Measurements from ENCODE around the gene GPR183. TPM values are rescaled to one million over a fixed set of nuclear protein-coding genes. Genes with fewer than 3 reads are reported as not detected.

The GPR183 gene
- total RNA-seq, 2 donors from 2014 or later: 19.6 to 24.5 TPM

DNA sequence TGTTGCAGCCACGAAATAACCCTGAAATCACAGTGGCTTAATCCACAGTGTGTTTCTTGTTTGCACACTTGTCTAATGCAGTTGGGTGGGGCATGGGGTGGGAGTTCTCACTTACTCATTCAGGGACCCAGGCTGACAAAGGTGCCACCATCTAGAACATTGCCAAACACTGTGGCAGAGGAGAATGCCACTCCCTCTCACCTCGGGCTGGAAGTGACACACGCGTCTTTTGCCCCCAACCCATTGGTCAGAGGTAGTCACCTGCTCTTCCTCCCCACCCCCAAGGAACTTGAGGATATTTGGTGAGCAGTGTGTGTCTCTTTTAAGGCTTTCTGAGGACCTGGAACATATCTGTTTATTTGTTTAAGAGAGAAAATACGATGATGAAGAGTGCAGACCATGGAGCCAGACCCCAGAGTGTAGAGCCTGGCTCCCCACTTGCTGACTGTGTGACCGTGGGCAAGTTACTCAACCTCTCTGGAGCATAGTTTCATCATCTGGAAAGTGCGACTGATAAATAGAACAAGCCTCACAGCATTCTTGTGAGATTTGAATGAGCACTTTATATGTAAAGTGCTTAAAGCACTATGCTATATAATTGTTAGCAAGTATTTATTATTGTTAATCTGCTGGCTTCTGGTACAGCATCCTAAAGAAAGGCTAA lies 17.4 kb downstream of the GPR183 start:
- no peak for ATAC-seq (ENCODE audit: insufficient number of reproducible peaks, low FRiP score, low read depth)
- Histone ChIP-seq H3K27me3 (replicated peaks; ENCODE audit: insufficient read depth) (no peaks in the 10 kb centered on the region), H3K36me3 (no peaks in the 10 kb centered on the region), H3K27ac (no peak overlapping the region), H3K4me1 (ENCODE audit: control insufficient read depth in 1 of 2, low read depth in 2 of 2) (peaks cover 10 to 31% of the 10 kb centered on the region in 2 donors), H3K4me3 (no peak overlapping the region), H3K9me3 (no peaks in the 10 kb centered on the region)
- DNase-seq (ENCODE audit: low spot score): no peak
- TF ChIP-seq, protein P1, sequence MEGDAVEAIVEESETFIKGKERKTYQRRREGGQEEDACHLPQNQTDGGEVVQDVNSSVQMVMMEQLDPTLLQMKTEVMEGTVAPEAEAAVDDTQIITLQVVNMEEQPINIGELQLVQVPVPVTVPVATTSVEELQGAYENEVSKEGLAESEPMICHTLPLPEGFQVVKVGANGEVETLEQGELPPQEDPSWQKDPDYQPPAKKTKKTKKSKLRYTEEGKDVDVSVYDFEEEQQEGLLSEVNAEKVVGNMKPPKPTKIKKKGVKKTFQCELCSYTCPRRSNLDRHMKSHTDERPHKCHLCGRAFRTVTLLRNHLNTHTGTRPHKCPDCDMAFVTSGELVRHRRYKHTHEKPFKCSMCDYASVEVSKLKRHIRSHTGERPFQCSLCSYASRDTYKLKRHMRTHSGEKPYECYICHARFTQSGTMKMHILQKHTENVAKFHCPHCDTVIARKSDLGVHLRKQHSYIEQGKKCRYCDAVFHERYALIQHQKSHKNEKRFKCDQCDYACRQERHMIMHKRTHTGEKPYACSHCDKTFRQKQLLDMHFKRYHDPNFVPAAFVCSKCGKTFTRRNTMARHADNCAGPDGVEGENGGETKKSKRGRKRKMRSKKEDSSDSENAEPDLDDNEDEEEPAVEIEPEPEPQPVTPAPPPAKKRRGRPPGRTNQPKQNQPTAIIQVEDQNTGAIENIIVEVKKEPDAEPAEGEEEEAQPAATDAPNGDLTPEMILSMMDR (IDR thresholded peaks at IDR 0.05): no peak

DNA sequence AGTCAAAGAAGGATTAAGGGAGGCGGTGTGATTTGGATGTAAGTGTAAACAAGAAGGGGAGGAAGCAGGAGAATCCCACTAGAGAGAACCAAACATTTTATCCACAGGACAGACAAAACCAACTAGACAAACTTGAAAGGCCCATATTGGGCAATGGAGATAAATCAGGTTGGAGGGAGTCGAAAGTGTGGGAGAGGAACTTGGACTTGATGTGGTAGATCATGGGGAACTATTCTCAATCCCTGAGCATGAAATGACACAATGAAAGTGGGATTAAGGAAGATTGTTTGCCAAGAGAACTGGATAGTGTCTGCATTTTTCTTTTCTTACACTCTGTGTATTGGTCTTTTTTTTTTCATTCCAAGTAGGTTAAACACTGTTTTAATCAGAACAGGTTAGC lies 17.9 kb downstream of the GPR183 start:
- DNase-seq (ENCODE audit: low spot score) (no peak), ATAC-seq (ENCODE audit: insufficient number of reproducible peaks, low FRiP score, low read depth) (no peak)
- H3K36me3 ChIP-seq: no peaks in the 10 kb centered on the region
- H3K27me3 ChIP-seq (replicated peaks; ENCODE audit: insufficient read depth): no peaks in the 10 kb centered on the region
- no peaks in the 10 kb centered on the region for H3K9me3 ChIP-seq
- TF ChIP-seq, protein P1 (IDR thresholded peaks at IDR 0.05): no peak
- peaks cover 10 to 31% of the 10 kb centered on the region in 2 donors for H3K4me1 ChIP-seq (ENCODE audit: control insufficient read depth in 1 of 2, low read depth in 2 of 2)
- no peak overlapping the region for H3K27ac ChIP-seq
- H3K4me3 ChIP-seq: no peak overlapping the region

DNA sequence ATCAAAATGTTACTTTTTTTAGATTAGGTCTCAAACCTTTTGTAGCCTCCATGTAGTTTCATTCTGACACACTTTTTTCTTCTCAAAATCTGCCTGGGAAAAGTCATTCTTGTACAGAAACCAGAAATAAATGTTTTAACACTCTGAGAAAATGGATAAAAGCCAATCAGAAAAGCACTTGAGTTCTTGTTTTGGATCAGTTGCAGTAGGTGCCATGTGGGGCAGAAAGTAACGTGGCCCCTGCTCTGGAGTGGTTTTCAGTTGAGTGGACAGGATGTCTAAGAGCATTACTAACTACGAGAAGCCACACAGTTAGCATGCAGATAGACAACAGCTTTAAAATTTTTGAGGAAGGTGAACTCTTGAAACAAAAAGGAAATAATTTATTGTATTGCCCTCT lies 19.1 kb downstream of the GPR183 start:
- Histone ChIP-seq H3K27me3 (replicated peaks; ENCODE audit: insufficient read depth) (no peaks in the 10 kb centered on the region), H3K9me3 (no peaks in the 10 kb centered on the region), H3K4me3 (peak overlapping the region; percentile 47), H3K27ac (peak overlapping the region; percentile 39 to 57), H3K4me1 (ENCODE audit: control insufficient read depth in 1 of 2, low read depth in 2 of 2) (peaks cover 12 to 36% of the 10 kb centered on the region in 2 donors), H3K36me3 (no peaks in the 10 kb centered on the region)
- DNase-seq (ENCODE audit: low spot score) (no peak), ATAC-seq (ENCODE audit: insufficient number of reproducible peaks, low FRiP score, low read depth) (no peak)
- TF ChIP-seq, protein P1 (IDR thresholded peaks at IDR 0.05): no peak

DNA sequence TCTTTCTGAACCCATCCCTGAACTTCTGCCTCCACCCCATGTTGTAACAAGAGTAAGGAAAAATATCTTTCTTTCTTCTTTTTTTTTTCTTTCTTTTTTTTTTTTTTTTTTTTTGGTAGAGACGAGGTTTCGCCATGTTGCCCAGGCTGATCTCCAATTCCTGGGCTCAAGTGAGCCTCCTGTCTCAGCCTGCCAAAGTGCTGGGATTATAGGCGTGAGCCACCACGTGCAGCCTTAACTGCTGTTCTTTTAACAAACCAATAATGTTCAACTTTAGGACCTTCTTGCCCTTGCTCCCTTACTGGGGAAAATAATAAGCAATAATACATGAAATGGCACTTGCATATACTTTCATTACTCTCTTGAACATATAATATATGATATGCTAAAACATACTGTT lies 19.6 kb downstream of the GPR183 start:
- Histone ChIP-seq H3K27me3 (replicated peaks; ENCODE audit: insufficient read depth) (no peaks in the 10 kb centered on the region), H3K4me3 (peak overlapping the region; percentile 47), H3K4me1 (ENCODE audit: control insufficient read depth in 1 of 2, low read depth in 2 of 2) (peaks cover 14 to 41% of the 10 kb centered on the region in 2 donors), H3K9me3 (no peaks in the 10 kb centered on the region), H3K27ac (peak overlapping the region; percentile 39 to 57), H3K36me3 (no peaks in the 10 kb centered on the region)
- no peak for ATAC-seq (ENCODE audit: insufficient number of reproducible peaks, low FRiP score, low read depth)
- TF ChIP-seq, protein P1 (IDR thresholded peaks at IDR 0.05): no peak
- DNase-seq (ENCODE audit: low spot score): no peak

DNA sequence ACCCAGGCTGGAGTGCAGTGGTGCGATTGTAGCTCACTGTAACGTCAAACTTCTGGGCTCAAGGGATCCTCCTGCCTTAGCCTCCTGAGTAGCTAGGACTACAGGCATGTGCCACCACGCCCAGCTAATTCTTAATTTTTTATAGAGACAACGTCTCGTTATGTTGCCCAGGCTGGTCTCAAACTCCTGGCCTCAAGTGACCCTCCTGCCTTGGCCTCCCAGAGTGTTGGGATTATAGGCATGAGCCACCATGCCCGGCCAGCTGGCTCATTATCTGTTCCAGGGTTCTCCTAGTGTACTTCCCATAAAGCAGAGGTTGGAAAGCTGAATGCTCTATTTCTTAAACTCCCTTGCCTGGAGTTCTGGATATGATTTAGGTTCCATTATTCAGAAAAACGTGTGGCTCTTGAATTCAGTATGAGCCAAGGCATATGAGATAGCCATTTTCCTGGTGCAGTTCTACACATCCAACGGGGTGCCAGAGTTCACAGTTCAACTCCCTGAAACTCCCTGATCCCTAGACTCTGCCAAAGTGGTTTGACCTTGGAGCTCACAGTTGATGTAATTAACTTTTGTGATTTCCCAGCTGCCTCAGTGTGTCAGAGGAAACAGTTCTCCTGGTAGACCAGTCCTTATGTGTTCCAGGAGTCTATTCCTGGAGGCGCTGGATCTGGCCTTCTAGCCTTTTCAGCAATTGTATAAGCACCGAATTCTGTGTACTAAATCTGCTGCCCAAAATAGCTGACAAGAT lies 21.6 kb downstream of the GPR183 start:
- TF ChIP-seq, protein P1 (IDR thresholded peaks at IDR 0.05): no peak
- ATAC-seq (ENCODE audit: insufficient number of reproducible peaks, low FRiP score, low read depth) (no peak), DNase-seq (ENCODE audit: low spot score) (no peak)
- Histone ChIP-seq H3K4me1 (ENCODE audit: control insufficient read depth in 1 of 2, low read depth in 2 of 2) (peaks cover 21 to 54% of the 10 kb centered on the region in 2 donors), H3K27me3 (replicated peaks; ENCODE audit: insufficient read depth) (no peaks in the 10 kb centered on the region), H3K36me3 (no peaks in the 10 kb centered on the region), H3K9me3 (no peaks in the 10 kb centered on the region), H3K4me3 (no peak overlapping the region), H3K27ac (no peak overlapping the region)

Measured in thoracic aorta (tissue), 2 donors.